Astrocyte (in vitro differentiated cells and primary cell): ENCODE results near the gene PIK3R2.

Experiments
- EZH2 ChIP-seq: IDR thresholded peaks from 2 replicates; pipeline ENCODE4 v1.6.1; 2012; ENCODE audit warnings: mild to moderate bottlenecking, low read length, inconsistent platforms; ENCODE audit not compliant: insufficient read depth
- TF ChIP-seq, protein P1 (sequence below): IDR thresholded peaks from 2 replicates; pipeline ENCODE4 v1.5.1; 2011; ENCODE audit warnings: low read depth, mild to moderate bottlenecking, inconsistent platforms, low read length, moderate library complexity; ENCODE audit not compliant: insufficient read depth

DNA sequence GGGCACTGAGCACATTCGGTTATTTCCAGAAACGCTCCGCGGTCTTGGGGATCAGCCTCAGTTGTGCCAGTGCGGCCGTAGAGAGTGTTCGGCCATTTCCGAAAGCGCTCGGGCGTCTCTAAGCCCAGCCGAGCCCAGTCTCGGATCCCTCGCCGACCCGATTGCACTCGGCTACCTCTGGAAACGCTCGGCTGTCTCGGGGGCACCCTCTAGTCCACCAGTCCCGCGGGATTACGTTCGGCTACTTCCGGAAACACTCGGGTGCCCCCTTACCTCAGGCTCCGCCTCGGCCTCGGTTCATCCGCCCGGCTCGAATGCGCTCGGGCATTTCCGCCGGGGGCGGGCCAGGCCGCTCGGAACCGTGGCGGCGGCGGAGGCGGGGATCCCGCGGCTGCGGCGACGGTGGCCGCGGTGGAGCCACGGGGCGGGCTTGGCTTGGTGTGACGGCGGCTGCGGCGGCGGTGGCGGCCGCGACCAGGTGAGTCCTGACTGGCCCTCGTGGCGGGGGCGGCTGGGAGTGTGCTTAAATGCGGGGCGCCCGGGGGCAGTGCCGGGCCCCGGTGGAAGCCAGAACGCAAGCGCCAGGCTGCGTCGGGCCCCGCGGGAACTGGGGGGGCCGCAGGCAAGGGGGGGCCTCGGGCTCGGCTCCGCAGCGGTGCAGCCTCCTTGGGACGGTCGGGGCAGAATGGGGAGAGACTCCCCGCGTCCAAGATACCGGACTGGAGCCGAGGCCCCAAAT is at the start of gene PIK3R2:
- TF ChIP-seq, protein P1, sequence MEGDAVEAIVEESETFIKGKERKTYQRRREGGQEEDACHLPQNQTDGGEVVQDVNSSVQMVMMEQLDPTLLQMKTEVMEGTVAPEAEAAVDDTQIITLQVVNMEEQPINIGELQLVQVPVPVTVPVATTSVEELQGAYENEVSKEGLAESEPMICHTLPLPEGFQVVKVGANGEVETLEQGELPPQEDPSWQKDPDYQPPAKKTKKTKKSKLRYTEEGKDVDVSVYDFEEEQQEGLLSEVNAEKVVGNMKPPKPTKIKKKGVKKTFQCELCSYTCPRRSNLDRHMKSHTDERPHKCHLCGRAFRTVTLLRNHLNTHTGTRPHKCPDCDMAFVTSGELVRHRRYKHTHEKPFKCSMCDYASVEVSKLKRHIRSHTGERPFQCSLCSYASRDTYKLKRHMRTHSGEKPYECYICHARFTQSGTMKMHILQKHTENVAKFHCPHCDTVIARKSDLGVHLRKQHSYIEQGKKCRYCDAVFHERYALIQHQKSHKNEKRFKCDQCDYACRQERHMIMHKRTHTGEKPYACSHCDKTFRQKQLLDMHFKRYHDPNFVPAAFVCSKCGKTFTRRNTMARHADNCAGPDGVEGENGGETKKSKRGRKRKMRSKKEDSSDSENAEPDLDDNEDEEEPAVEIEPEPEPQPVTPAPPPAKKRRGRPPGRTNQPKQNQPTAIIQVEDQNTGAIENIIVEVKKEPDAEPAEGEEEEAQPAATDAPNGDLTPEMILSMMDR: no peak
- no peak for TF ChIP-seq EZH2
